ENCODE data around the gene CKAP4. TPM values are rescaled to one million over a fixed set of nuclear protein-coding genes. Genes with fewer than 3 reads are reported as not detected.

CKAP4 gene
- total RNA-seq, 4 donors from 2014 or later = 28.7 to 51.6 (median 38.8) TPM

DNA sequence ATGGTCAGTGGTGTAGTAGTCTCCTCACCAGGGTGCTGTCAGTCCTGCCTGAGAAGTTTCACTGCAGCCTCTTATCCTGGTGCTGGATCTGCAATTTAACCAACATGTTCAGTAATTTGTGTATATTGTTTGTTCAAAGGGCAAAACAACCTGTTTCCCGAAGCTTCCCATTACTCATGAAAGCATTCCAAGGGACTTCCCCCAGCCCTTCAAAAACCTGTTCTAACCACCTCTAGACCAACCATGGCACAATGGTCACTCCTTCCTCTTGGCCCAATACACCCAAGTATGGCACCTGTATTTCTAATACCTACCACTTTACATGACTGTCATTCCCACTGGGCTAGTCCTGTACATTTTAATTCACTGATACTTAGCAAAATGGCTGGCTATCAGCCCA is 12.1 kb downstream of the CKAP4 start:
- no peaks in the 10 kb centered on the region for H3K27me3 ChIP-seq
- H3K4me1 ChIP-seq = peaks cover 0 to 5% (median 0%) of the 10 kb centered on the region in 4 donors
- 95% methylated on average over 1 of the region's 1 CpG for WGBS
- no peak overlapping the region for H3K27ac ChIP-seq (replicated peaks in 1 of 4)
- intact Hi-C loops (cut with DNase I) = no loop called here
- peaks cover 17 to 26% (median 23%) of the 10 kb centered on the region in 4 donors for H3K36me3 ChIP-seq
- TF ChIP-seq POLR2A (IDR thresholded peaks at IDR 0.05; ENCODE audit: low read depth) = no peak
- no peak for DNase-seq (ENCODE audit: extremely low spot score)
- no peaks in the 10 kb centered on the region for H3K9me3 ChIP-seq
- H3K4me3 ChIP-seq = no peak overlapping the region

DNA sequence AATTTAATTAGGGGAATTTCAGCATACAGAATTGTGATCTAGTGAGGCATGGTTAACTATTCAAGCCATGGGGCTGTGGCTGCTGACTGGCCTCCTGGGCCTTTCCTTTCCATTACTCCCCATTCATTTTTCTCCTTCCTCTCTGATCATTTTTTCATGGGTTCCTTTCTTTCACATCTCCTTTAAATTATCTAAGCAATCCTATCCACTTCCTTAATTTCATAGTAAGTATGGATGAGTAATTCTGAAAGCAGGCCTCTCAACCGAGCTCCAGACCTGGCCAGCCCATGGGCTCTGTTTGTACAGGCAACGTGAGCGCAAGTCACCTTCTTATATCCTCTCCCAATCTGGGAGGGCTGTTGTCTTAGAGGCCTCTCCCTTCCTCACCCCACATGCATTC is 13.4 kb downstream of the CKAP4 start:
- no peak overlapping the region for H3K4me3 ChIP-seq
- 73% methylated on average over 3 of the region's 3 CpGs for WGBS
- H3K4me1 ChIP-seq = peaks cover 0 to 5% (median 0%) of the 10 kb centered on the region in 4 donors
- TF ChIP-seq, protein P1, sequence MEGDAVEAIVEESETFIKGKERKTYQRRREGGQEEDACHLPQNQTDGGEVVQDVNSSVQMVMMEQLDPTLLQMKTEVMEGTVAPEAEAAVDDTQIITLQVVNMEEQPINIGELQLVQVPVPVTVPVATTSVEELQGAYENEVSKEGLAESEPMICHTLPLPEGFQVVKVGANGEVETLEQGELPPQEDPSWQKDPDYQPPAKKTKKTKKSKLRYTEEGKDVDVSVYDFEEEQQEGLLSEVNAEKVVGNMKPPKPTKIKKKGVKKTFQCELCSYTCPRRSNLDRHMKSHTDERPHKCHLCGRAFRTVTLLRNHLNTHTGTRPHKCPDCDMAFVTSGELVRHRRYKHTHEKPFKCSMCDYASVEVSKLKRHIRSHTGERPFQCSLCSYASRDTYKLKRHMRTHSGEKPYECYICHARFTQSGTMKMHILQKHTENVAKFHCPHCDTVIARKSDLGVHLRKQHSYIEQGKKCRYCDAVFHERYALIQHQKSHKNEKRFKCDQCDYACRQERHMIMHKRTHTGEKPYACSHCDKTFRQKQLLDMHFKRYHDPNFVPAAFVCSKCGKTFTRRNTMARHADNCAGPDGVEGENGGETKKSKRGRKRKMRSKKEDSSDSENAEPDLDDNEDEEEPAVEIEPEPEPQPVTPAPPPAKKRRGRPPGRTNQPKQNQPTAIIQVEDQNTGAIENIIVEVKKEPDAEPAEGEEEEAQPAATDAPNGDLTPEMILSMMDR (IDR thresholded peaks at IDR 0.05) = no peak
- no peak overlapping the region for H3K27ac ChIP-seq (replicated peaks in 1 of 4)
- no peak for DNase-seq (ENCODE audit: extremely low spot score)
- peaks cover 9 to 16% (median 13%) of the 10 kb centered on the region in 4 donors for H3K36me3 ChIP-seq
- H3K9me3 ChIP-seq = no peaks in the 10 kb centered on the region
- intact Hi-C loops (cut with DNase I) = no loop called here
- no peaks in the 10 kb centered on the region for H3K27me3 ChIP-seq

DNA sequence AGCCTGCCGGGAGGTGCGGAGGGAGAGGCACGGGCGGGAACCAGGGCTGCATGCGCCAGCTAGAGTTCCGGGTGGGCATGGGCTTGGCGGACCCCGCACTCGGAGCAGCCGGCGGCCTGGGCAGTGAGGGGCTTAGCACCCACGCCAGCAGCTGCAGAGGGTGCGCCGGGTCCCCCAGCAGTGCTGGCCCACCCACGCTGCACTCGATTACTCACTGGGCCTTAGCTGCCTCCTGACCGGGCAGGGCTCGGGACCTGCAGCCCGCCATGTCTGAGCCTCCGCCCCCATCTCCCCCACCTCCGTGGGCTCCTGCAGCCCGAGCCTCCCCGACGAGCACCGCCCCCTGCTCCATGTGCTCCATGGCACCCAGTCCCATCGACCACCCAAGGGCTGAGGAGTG is 14.8 kb downstream of the CKAP4 start:
- WGBS = 94% methylated on average over 15 of the region's 26 CpGs
- no peaks in the 10 kb centered on the region for H3K4me1 ChIP-seq
- H3K27me3 ChIP-seq = no peaks in the 10 kb centered on the region
- H3K36me3 ChIP-seq = peaks cover 0 to 1% (median under 1%) of the 10 kb centered on the region in 4 donors
- TF ChIP-seq POLR2A (IDR thresholded peaks at IDR 0.05; ENCODE audit: low read depth) = no peak
- TF ChIP-seq, protein P1 (IDR thresholded peaks at IDR 0.05) = no peak
- no peak for TF ChIP-seq POLR2AphosphoS5 (IDR thresholded peaks at IDR 0.05)
- TF ChIP-seq EP300 (IDR thresholded peaks at IDR 0.05) = no peak
- H3K4me3 ChIP-seq = no peak overlapping the region
- DNase-seq (ENCODE audit: extremely low spot score) = no peak
- intact Hi-C loops (cut with DNase I) = no loop called here
- H3K9me3 ChIP-seq = no peaks in the 10 kb centered on the region
- H3K27ac ChIP-seq (replicated peaks in 1 of 4) = no peak overlapping the region

DNA sequence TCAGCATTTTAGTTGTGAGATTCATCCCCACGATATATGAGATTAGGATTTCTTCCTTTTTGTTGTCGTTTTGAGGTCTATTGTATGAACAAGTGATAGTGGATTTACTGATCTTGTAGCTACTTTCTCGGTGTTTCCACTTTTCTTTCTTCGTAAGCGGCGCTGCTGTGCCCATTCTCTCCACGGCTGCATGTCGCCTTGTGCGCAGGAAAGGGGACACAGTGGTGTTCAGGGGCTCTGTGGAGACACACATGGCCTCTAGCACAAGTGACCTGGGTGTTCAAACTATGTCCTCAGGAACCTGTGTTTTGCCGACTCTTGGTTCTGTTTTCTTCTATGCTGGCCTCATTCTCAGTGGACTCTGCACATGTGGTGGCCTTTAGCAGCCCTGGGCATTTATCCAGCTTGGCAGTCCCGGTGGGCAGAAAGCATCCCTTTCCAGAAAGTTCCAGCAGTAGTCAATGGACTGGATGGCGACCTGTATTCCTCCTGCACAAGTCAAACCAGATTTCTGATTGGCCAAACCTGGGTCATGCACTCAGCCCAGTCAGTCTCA is 18.7 kb downstream of the CKAP4 start:
- no peak for DNase-seq (ENCODE audit: extremely low spot score)
- peaks cover 3 to 11% (median 5%) of the 10 kb centered on the region in 4 donors for H3K4me1 ChIP-seq
- no peak overlapping the region for H3K27ac ChIP-seq (replicated peaks in 1 of 4)
- no peak for TF ChIP-seq POLR2AphosphoS5 (IDR thresholded peaks at IDR 0.05)
- no peak for TF ChIP-seq EP300 (IDR thresholded peaks at IDR 0.05)
- no peaks in the 10 kb centered on the region for H3K9me3 ChIP-seq
- intact Hi-C loops (cut with DNase I) = loop anchor here (5.0 kb wide), 2 partner anchors 113 to 128 kb away; partner anchors contain the start of gene POLR3B
- no peak overlapping the region for H3K4me3 ChIP-seq
- 82% methylated on average over 12 of the region's 12 CpGs for WGBS
- no peaks in the 10 kb centered on the region for H3K27me3 ChIP-seq
- H3K36me3 ChIP-seq = no peaks in the 10 kb centered on the region

DNA sequence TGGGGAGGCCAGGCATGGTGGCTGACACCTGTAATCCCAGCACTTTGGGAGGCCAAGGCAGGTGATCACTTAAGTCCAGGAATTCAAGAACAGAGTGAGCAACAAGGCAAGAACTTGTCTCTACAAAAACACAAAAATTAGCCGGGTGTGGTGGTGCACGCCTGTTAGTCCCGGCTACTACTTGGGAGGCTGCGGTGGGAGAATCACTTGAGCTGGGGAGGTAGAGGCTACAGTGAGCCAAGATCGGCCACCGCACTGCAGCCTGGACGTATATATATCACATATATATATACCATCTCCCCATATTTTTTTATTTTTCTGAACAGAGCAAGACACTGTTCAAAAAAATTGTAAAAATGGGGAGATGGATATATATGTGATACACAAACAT is 19.5 kb downstream of the CKAP4 start:
- Histone ChIP-seq H3K4me1 (peaks cover 3 to 17% (median 8%) of the 10 kb centered on the region in 4 donors), H3K9me3 (no peaks in the 10 kb centered on the region), H3K27ac (replicated peaks in 1 of 4) (no peak overlapping the region), H3K4me3 (no peak overlapping the region), H3K27me3 (no peaks in the 10 kb centered on the region), H3K36me3 (no peaks in the 10 kb centered on the region)
- intact Hi-C loops (cut with DNase I) = loop anchor here (5.0 kb wide), 2 partner anchors 114 to 129 kb away; partner anchors contain the start of gene POLR3B
- WGBS = 85% methylated on average over 7 of the region's 7 CpGs
- DNase-seq (ENCODE audit: extremely low spot score) = no peak
- TF ChIP-seq, protein P1 (IDR thresholded peaks at IDR 0.05) = no peak
- TF ChIP-seq EP300 (IDR thresholded peaks at IDR 0.05) = no peak
- TF ChIP-seq POLR2A (IDR thresholded peaks at IDR 0.05; ENCODE audit: low read depth) = no peak
- TF ChIP-seq POLR2AphosphoS5 (IDR thresholded peaks at IDR 0.05) = no peak

Measured in esophagus muscularis mucosa (tissue), 4 donors.